ENCODE measurements around the gene KCNK10.

The KCNK10 gene

GRCh38 chr14:88212691-88213090 lies 110.4 kb downstream of the KCNK10 start:
- DNase-seq, result no peak

- no peak for DNase-seq
These were observed 112.6 kb downstream of the KCNK10 start for GRCh38 chr14:88210426-88210825.

GRCh38 chr14:88209273-88209672 lies 113.8 kb downstream of the KCNK10 start:
- DNase-seq, result no peak

GRCh38 chr14:88208858-88209257 lies 114.2 kb downstream of the KCNK10 start:
- no peak for DNase-seq

GRCh38 chr14:88204221-88204620 lies 118.8 kb downstream of the KCNK10 start:
- no peak for DNase-seq

- DNase-seq, result no peak
These were observed 119.8 kb downstream of the KCNK10 start for GRCh38 chr14:88203291-88203690.

- DNase-seq, result no peak
These were observed 120.8 kb downstream of the KCNK10 start for GRCh38 chr14:88202286-88202685.

GRCh38 chr14:88201851-88202250 lies 121.2 kb downstream of the KCNK10 start:
- DNase-seq, result no peak

GRCh38 chr14:88199882-88200281 lies 123.2 kb downstream of the KCNK10 start:
- no peak for DNase-seq

GRCh38 chr14:88198446-88198845 lies 124.6 kb downstream of the KCNK10 start:
- DNase-seq, result peak; percentile 62

- DNase-seq, result no peak
These were observed 126.1 kb downstream of the KCNK10 start for GRCh38 chr14:88196925-88197324.

GRCh38 chr14:88196116-88196890 lies 126.8 kb downstream of the KCNK10 start:
- no peak for DNase-seq

GRCh38 chr14:88195676-88196075 lies 127.4 kb downstream of the KCNK10 start:
- no peak for DNase-seq

GRCh38 chr14:88194531-88194930 lies 128.5 kb downstream of the KCNK10 start:
- no peak for DNase-seq

- no peak for DNase-seq
These were observed 131.5 kb downstream of the KCNK10 start for GRCh38 chr14:88191605-88192004.

GRCh38 chr14:88189417-88190191 lies 133.5 kb downstream of the KCNK10 start:
- peak; percentile 80 for DNase-seq

- DNase-seq, result peak; percentile 79
These were observed 134.2 kb downstream of the KCNK10 start for GRCh38 chr14:88188745-88189416.

- no peak for DNase-seq
These were observed 137.2 kb downstream of the KCNK10 start for GRCh38 chr14:88185843-88186242.

GRCh38 chr14:88184956-88185355 lies 138.1 kb downstream of the KCNK10 start:
- DNase-seq, result no peak

- no peak for DNase-seq
These were observed 142.0 kb downstream of the KCNK10 start for GRCh38 chr14:88181072-88181471.

GRCh38 chr14:88179716-88180115 lies 143.4 kb downstream of the KCNK10 start:
- no peak for DNase-seq

- DNase-seq, result no peak
These were observed 152.7 kb downstream of the KCNK10 start for GRCh38 chr14:88170333-88170732.

- peak; percentile 4 for DNase-seq
These were observed 154.4 kb downstream of the KCNK10 start for GRCh38 chr14:88168498-88169165.
